ENCODE data around the gene C1orf21.

GRCh38 chr1:184418652-184419349 is 32.0 kb downstream of the C1orf21 start:
- no peak for TF ChIP-seq CTCF (conservative IDR thresholded peaks at IDR 0.05; ENCODE audit: low read length)
- no peak for TF ChIP-seq EZH2phosphoT487 (IDR thresholded peaks at IDR 0.05; ENCODE audit: borderline replicate concordance)
